OCI-LY7 (cell line): ENCODE measurements around the gene FAM24B. TPM values are rescaled to one million over a fixed set of nuclear protein-coding genes. Genes with fewer than 3 reads are reported as not detected.
A peak's percentile ranks its signal among the peaks of the same experiment; 100 is the strongest.

ENCODE experiments used
- BruUV-seq: library from RNA; stranded (reverse); fragments of 400-500 nt; replicated peaks from 2 replicates; lab custom pipeline; 2021; lab: Mats Ljungman, UMichigan
- CTCF ChIA-PET: fragments of 300-600 bp; sonication (Branson Sonifier 250); formaldehyde crosslinking; loops from one replicate; lab custom pipeline; 2022; ENCODE audit warnings: antibody characterized with exemption; ENCODE audit not compliant: unreplicated experiment; lab: Charles Lee
- POLR2A ChIA-PET: fragments of 300-600 bp; sonication (Branson Sonifier 250); formaldehyde crosslinking; loops from one replicate; lab custom pipeline; 2022; ENCODE audit warnings: antibody characterized with exemption; lab: Charles Lee
- DNase-seq: peaks from one replicate; pipeline ENCODE4 v3.0.0-alpha.2; 2015; ENCODE audit warnings: low spot score
- H2AFZ ChIP-seq: fragments of 200-600 bp; sonication (generic), shearing (Covaris generic); 2 replicates; pipeline ENCODE4 v1.6.1; 2014; ENCODE audit warnings: mild to moderate bottlenecking, antibody characterized with exemption, low read length, moderate library complexity
- H3K27ac ChIP-seq: fragments of 200-600 bp; sonication (generic); 2 replicates; pipeline ENCODE4 v1.5.1; 2014; ENCODE audit warnings: mixed run types, low read depth, mild to moderate bottlenecking, moderate library complexity, low read length, inconsistent platforms; ENCODE audit not compliant: poor library complexity, severe bottlenecking
- H3K36me3 ChIP-seq: fragments of 200-600 bp; sonication (generic); 2 replicates; pipeline ENCODE4 v1.6.1; 2014; ENCODE audit warnings: mild to moderate bottlenecking, antibody characterized with exemption, low read length, moderate library complexity, mixed read lengths; ENCODE audit not compliant: insufficient read depth
- H3K4me1 ChIP-seq: fragments of 200-600 bp; sonication (generic); 2 replicates; pipeline ENCODE4 v1.5.1; 2014; ENCODE audit warnings: mild to moderate bottlenecking, low read length; ENCODE audit not compliant: insufficient read depth, poor library complexity, severe bottlenecking
- H3K4me2 ChIP-seq: fragments of 200-600 bp; sonication (generic); 2 replicates; pipeline ENCODE4 v1.6.1; 2014; ENCODE audit warnings: mild to moderate bottlenecking, low read length
- H3K4me3 ChIP-seq: fragments of 200-600 bp; sonication (generic); 2 replicates; pipeline ENCODE4 v1.5.1; 2014; ENCODE audit warnings: mild to moderate bottlenecking, low read depth, low read length; ENCODE audit not compliant: poor library complexity, severe bottlenecking
- H3K79me2 ChIP-seq: fragments of 200-600 bp; sonication (generic); 2 replicates; pipeline ENCODE4 v1.6.1; 2016; ENCODE audit warnings: low read depth, mild to moderate bottlenecking, low read length, moderate library complexity, mixed read lengths; ENCODE audit not compliant: insufficient read depth
- H3K9me2 ChIP-seq: fragments of 200-600 bp; sonication (generic); 2 replicates; pipeline ENCODE4 v1.6.1; 2016; ENCODE audit warnings: mild to moderate bottlenecking, low read length, mixed read lengths; ENCODE audit not compliant: insufficient read depth
- H3K9me3 ChIP-seq: fragments of 200-600 bp; sonication (generic); 2 replicates; pipeline ENCODE4 v1.6.1; 2014; ENCODE audit warnings: mild to moderate bottlenecking, mixed run types, low read length, mixed read lengths
- H4K20me1 ChIP-seq: fragments of 200-600 bp; sonication (generic); 2 replicates; pipeline ENCODE4 v1.6.1; 2014; ENCODE audit warnings: mild to moderate bottlenecking, antibody characterized with exemption, low read length, moderate library complexity, mixed read lengths; ENCODE audit not compliant: insufficient read depth
- EZH2phosphoT487 ChIP-seq: fragments of 200-600 bp; sonication (generic); IDR thresholded peaks from 2 replicates; pipeline ENCODE4 v1.6.1; 2018; ENCODE audit warnings: low read depth, borderline replicate concordance, mild to moderate bottlenecking, mixed run types, antibody characterized with exemption, low read length, moderate library complexity, mixed read lengths
- intact Hi-C: fragments of 100-400 bp; cut with micrococcal nuclease; formaldehyde crosslinking; loops from one replicate; pipeline ENCODE4 v1.10.0; 2022; ENCODE audit not compliant: unreplicated experiment
- total RNA-seq, 2 experiments: library from RNA; depleted of rRNA in 1 of 2; stranded (reverse); fragments of >200 nt in 1 of 2; shearing (Covaris generic) in 1 of 2; gene quantifications; 2 replicates each; pipeline ENCODE4 v1.2.3, GENCODE V29; 2014 to 2022
- TF ChIP-seq, protein P1 (sequence below): fragments of 200-600 bp; sonication (generic); conservative IDR thresholded peaks from 2 replicates; pipeline ENCODE4 v1.5.1; 2014; ENCODE audit warnings: mild to moderate bottlenecking, antibody characterized with exemption, low read length, moderate library complexity, mixed read lengths

The FAM24B gene
- total RNA-seq, 2 experiments from 2014 or later: 10.1 to 11.1 TPM

DNA sequence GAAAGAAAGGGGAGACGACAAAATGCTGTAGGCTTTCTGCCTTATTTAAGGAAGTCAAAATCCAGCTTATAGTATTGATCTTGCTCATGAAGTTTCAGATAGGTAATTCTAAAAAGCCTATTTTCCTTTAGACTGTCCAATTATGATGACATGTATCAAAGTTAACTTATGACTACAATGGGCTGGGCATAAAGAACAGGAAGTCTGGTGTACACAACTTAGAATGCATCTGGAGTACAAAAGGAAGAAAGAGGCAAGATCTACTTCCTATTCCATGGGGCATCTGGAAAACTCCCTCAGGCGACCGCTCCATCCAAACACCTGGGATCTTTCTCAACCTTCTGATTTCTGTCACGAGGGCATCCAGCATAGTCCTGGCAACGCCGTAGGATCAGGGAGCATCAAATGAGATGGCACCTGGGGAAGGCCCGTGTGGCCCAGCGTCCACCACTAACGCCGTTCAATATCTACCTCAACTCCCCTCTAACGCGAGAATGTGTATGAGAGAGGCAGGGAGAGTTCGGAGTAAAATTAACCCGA is 512 bp downstream of the FAM24B start:
- no peak overlapping the region for H3K27ac ChIP-seq
- peak overlapping the region; percentile 79 for H3K4me3 ChIP-seq
- ChIA-PET CTCF (no interaction called here), POLR2A (interaction anchor here (0.5 kb wide), 1 partner anchor 904 kb away, joined by 4 read pairs; the partner anchor contains the start of gene NSMCE4A)
- H2AFZ ChIP-seq: peak overlapping the region; percentile 49
- no peaks in the 10 kb centered on the region for H4K20me1 ChIP-seq
- peak overlapping the region; percentile 79 for H3K4me2 ChIP-seq
- H3K9me2 ChIP-seq: no peaks in the 10 kb centered on the region
- intact Hi-C loops: loop anchor here (2.0 kb wide), 1 partner anchor 74 kb away; no protein-coding TSS in a partner anchor
- DNase-seq: peak; percentile 11
- BruUV-seq: TSS peak; percentile 71
- no peak for TF ChIP-seq EZH2phosphoT487
- TF ChIP-seq, protein P1, sequence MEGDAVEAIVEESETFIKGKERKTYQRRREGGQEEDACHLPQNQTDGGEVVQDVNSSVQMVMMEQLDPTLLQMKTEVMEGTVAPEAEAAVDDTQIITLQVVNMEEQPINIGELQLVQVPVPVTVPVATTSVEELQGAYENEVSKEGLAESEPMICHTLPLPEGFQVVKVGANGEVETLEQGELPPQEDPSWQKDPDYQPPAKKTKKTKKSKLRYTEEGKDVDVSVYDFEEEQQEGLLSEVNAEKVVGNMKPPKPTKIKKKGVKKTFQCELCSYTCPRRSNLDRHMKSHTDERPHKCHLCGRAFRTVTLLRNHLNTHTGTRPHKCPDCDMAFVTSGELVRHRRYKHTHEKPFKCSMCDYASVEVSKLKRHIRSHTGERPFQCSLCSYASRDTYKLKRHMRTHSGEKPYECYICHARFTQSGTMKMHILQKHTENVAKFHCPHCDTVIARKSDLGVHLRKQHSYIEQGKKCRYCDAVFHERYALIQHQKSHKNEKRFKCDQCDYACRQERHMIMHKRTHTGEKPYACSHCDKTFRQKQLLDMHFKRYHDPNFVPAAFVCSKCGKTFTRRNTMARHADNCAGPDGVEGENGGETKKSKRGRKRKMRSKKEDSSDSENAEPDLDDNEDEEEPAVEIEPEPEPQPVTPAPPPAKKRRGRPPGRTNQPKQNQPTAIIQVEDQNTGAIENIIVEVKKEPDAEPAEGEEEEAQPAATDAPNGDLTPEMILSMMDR: no peak
- H3K4me1 ChIP-seq: no peaks in the 10 kb centered on the region
- H3K36me3 ChIP-seq: peaks cover 6% of the 10 kb centered on the region; the same call in 1 of the 2 replicates
- H3K9me3 ChIP-seq: no peaks in the 10 kb centered on the region
- peaks cover 22% of the 10 kb centered on the region; the same call in 1 of the 2 replicates for H3K79me2 ChIP-seq

- H3K9me3 ChIP-seq: no peaks in the 10 kb centered on the region
- no peak overlapping the region for H3K4me3 ChIP-seq
- no peaks in the 10 kb centered on the region for H3K9me2 ChIP-seq
- TF ChIP-seq, protein P1: no peak
- TF ChIP-seq EZH2phosphoT487: no peak
- POLR2A ChIA-PET: no interaction called here
- BruUV-seq: no TSS peak
- H3K36me3 ChIP-seq: peaks cover 6% of the 10 kb centered on the region; the same call in 1 of the 2 replicates
- H3K79me2 ChIP-seq: peaks cover 22% of the 10 kb centered on the region; the same call in 1 of the 2 replicates
- CTCF ChIA-PET: no interaction called here
- no peaks in the 10 kb centered on the region for H4K20me1 ChIP-seq
- H3K4me2 ChIP-seq: peak overlapping the region; percentile 79; the same call in 1 of the 2 replicates
- H3K27ac ChIP-seq: no peak overlapping the region
- no peak for DNase-seq
- no peak overlapping the region for H2AFZ ChIP-seq
- H3K4me1 ChIP-seq: no peaks in the 10 kb centered on the region
- intact Hi-C loops: no loop called here
Observed at GRCh38 chr10:122877264-122877663, 2.1 kb downstream of the FAM24B start.

DNA sequence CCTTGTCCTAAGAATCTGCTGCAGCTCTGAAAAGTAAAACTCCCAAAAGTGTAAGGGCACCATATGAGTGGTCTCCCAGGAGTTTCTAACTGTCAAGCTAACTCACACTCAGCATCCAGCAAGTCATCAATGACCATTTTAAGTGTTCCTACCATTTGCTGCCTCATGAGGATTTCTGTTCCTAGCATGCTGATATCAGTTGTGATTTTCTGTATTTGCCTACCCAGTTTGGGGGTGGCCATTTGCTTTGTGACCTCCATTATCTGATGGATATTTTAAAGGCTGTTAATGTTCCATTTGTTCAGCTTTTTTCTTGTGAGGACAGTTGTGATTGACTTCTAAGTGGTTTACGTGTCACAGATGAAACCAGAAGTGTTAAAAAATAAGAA is 2.9 kb downstream of the FAM24B start:
- H3K79me2 ChIP-seq: peaks cover 22% of the 10 kb centered on the region; the same call in 1 of the 2 replicates
- ChIA-PET CTCF (no interaction called here), POLR2A (no interaction called here)
- H3K9me2 ChIP-seq: no peaks in the 10 kb centered on the region
- peaks cover 6% of the 10 kb centered on the region; the same call in 1 of the 2 replicates for H3K36me3 ChIP-seq
- no TSS peak for BruUV-seq
- intact Hi-C loops: no loop called here
- H3K27ac ChIP-seq: no peak overlapping the region
- H3K4me2 ChIP-seq: no peak overlapping the region
- no peak overlapping the region for H2AFZ ChIP-seq
- TF ChIP-seq, protein P1: no peak
- no peak for TF ChIP-seq EZH2phosphoT487
- no peaks in the 10 kb centered on the region for H3K4me1 ChIP-seq
- no peak overlapping the region for H3K4me3 ChIP-seq
- no peaks in the 10 kb centered on the region for H3K9me3 ChIP-seq
- H4K20me1 ChIP-seq: no peaks in the 10 kb centered on the region
- no peak for DNase-seq
